ENCODE data around the gene KCNMB1. TPM values are rescaled to one million over a fixed set of nuclear protein-coding genes. Genes with fewer than 3 reads are reported as not detected.
A peak's percentile ranks its signal among the peaks of the same experiment; 100 is the strongest.

The KCNMB1 gene
- total and polyA plus RNA-seq, 10 of the 15 experiments (the other 5 are each of a cell fraction or from before 2014, with no cell fraction given): 1.2 to 3.6 (median 2.6) TPM

GRCh38 chr5:170426149-170426767 is 37.1 kb upstream of the KCNMB1 start:
- no peak for DNase-seq (ENCODE audit: low read depth, low spot score)
- Histone ChIP-seq H4K20me1 (ENCODE audit: control insufficient read depth, insufficient read depth) (no peaks in the 10 kb centered on the region), H3K4me2 (ENCODE audit: control insufficient read depth, insufficient read depth) (no peak overlapping the region), H3K27me3 (replicated peaks in 1 of 2; ENCODE audit: control insufficient read depth in 2 of 2, insufficient read depth in 2 of 2, low read length in 1 of 2) (no peaks in the 10 kb centered on the region; a peak in 2 of 4 replicates), H3K4me3 (no peak overlapping the region), H3K9me3 (replicated peaks; ENCODE audit: control insufficient read depth, insufficient read depth, low read length) (no peaks in the 10 kb centered on the region; the same call in 2 of the 3 replicates), H3K27ac (ENCODE audit: control insufficient read depth, insufficient read depth) (no peak overlapping the region), H3K4me1 (ENCODE audit: control insufficient read depth, insufficient read depth, low read length) (no peaks in the 10 kb centered on the region), H2AFZ (ENCODE audit: control insufficient read depth, low read depth, low read length) (no peak overlapping the region), H3K79me2 (ENCODE audit: control insufficient read depth, insufficient read depth, low read length) (no peaks in the 10 kb centered on the region), H3K36me3 (ENCODE audit: control insufficient read depth in 2 of 2, insufficient read depth in 2 of 2, low read length in 1 of 2) (no peaks in the 10 kb centered on the region), H3K9ac (ENCODE audit: control insufficient read depth, insufficient read depth, low read length) (no peak overlapping the region)
- intact Hi-C loops (cut with micrococcal nuclease; ENCODE audit: unreplicated experiment): no loop called here
- BruUV-seq (replicated peaks): no TSS peak
- ATAC-seq: peak; percentile 95
- TF ChIP-seq SIX5 (IDR thresholded peaks at IDR 0.05; ENCODE audit: low read depth, low read length, severe bottlenecking): no peak
- TF ChIP-seq CTCF (IDR thresholded peaks at IDR 0.05 in 2 of 3, conservative IDR thresholded peaks at IDR 0.05 in 1 of 3; ENCODE audit: control insufficient read depth in 2 of 3, extremely low read depth in 1 of 3, insufficient read depth in 1 of 3, low read depth in 3 of 3, low read length in 3 of 3): peak; percentile 41 to 70 (median 64); a peak in 5 of 6 replicates
- no peak for FAIRE-seq
- ChIA-PET POLR2A (interaction anchor here (0.5 kb wide), 1 partner anchor 790 kb away, joined by 6 read pairs; no protein-coding TSS in a partner anchor), SMC1A (ENCODE audit: uncharacterized antibody, unreplicated experiment) (interaction anchor here (0.6 to 3.8 kb wide), 11 partner anchors 10 to 202 kb away, joined by 3 to 12 read pairs (median 3); no protein-coding TSS in a partner anchor), CTCF (interaction anchor here (0.5 to 5.9 kb wide), 45 partner anchors 9 to 889 kb away, joined by 3 to 60 read pairs (median 4); partner anchors contain the start of genes C5orf58 and KCNMB1), RAD21 (ENCODE audit: unreplicated experiment) (interaction anchor here (0.8 to 2.0 kb wide), 6 partner anchors 9 to 207 kb away, joined by 3 to 6 read pairs (median 4); no protein-coding TSS in a partner anchor)
- in situ Hi-C loops (cut with MboI): no loop called here
- 0% methylated on average over 3 of the region's 3 CpGs for WGBS (ENCODE audit: insufficient coverage, insufficient replicate concordance, low lambda C conversion rate, missing lambda C conversion rate)
